ENCODE measurements around the gene PKD2. TPM values are rescaled to one million over a fixed set of nuclear protein-coding genes. Genes with fewer than 3 reads are reported as not detected.

Gene PKD2
- polyA plus RNA-seq, 3 donors = 1.2 to 9.7 (median 2.4) TPM

DNA sequence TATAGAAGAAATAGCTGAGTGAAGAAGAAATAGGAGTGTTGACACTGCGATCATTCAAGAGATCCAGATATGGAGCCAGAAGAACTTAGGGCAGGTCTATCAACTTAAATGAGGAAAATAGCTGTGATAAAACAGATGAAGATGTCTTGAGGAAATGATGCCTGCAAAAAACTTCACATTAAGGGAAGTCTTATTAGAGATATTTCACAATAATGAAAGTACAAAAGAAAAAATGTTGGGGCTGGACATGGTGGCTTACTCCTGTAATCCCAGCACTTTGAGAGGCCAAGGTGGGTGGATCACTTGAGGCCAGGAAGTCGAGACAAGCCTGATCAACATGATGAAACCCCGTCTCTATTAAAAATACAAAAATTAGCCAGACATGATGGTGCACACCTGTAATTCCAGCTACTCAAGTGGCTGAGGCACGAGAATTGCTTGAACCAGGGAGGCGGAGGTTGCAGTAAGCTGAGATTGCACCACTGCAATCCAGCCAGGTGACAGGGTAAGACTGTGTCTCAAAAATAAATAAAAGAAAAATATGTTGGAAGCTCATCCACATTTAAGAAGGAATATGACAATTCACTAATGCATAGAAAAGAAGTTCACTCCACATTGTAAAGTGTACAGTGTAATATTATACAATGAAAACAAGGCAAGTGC, 56.3 kb downstream of the PKD2 start:
- Histone ChIP-seq H4K20me1 (ENCODE audit: insufficient read depth, low read length) (no peaks in the 10 kb centered on the region), H3K27me3 (ENCODE audit: control insufficient read depth in 2 of 2, insufficient read depth in 2 of 2, low read length in 2 of 2) (no peaks in the 10 kb centered on the region), H3K4me2 (replicated peaks; ENCODE audit: extremely low read depth, low read length, poor library complexity, severe bottlenecking) (no peak overlapping the region), H3K9me3 (replicated peaks in 1 of 2; ENCODE audit: control insufficient read depth in 1 of 2, insufficient read depth in 1 of 2, low read length in 2 of 2) (peaks cover 10 to 11% of the 10 kb centered on the region in 2 donors), H3K36me3 (replicated peaks in 1 of 2; ENCODE audit: control insufficient read depth in 1 of 2, insufficient read depth in 2 of 2, low read length in 2 of 2) (peaks cover 31 to 52% of the 10 kb centered on the region in 2 donors), H3K79me2 (ENCODE audit: insufficient read depth, low read length) (no peaks in the 10 kb centered on the region), H3K27ac (ENCODE audit: low read depth in 1 of 2, low read length in 2 of 2) (peak overlapping the region in 1 of 2 donors; percentile 15), H3K4me3 (replicated peaks in 1 of 3; ENCODE audit: low read depth in 2 of 3, low read length in 3 of 3) (peak overlapping the region in 1 of 3 experiments; percentile 12), H3K4me1 (ENCODE audit: control insufficient read depth in 1 of 2, insufficient read depth in 2 of 2, low read length in 2 of 2) (peaks cover 20 to 23% of the 10 kb centered on the region in 2 donors), H3K9ac (ENCODE audit: insufficient read depth, low read length, poor library complexity, severe bottlenecking) (no peak overlapping the region), H2AFZ (ENCODE audit: insufficient read depth, low read depth, low read length, poor library complexity, severe bottlenecking) (no peak overlapping the region)
- intact Hi-C loops (cut with micrococcal nuclease) = no loop called here
- TF ChIP-seq, protein P1, sequence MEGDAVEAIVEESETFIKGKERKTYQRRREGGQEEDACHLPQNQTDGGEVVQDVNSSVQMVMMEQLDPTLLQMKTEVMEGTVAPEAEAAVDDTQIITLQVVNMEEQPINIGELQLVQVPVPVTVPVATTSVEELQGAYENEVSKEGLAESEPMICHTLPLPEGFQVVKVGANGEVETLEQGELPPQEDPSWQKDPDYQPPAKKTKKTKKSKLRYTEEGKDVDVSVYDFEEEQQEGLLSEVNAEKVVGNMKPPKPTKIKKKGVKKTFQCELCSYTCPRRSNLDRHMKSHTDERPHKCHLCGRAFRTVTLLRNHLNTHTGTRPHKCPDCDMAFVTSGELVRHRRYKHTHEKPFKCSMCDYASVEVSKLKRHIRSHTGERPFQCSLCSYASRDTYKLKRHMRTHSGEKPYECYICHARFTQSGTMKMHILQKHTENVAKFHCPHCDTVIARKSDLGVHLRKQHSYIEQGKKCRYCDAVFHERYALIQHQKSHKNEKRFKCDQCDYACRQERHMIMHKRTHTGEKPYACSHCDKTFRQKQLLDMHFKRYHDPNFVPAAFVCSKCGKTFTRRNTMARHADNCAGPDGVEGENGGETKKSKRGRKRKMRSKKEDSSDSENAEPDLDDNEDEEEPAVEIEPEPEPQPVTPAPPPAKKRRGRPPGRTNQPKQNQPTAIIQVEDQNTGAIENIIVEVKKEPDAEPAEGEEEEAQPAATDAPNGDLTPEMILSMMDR (IDR thresholded peaks at IDR 0.05) = no peak
- Mint-ChIP-seq H3K4me3 (peak overlapping the region; percentile 39 to 43), H3K4me1 (peaks cover 23% of the 10 kb centered on the region), H3K36me3 (peaks cover 42 to 52% of the 10 kb centered on the region in 2 donors), H3K9me3 (peaks cover 9 to 15% (median 12%) of the 10 kb centered on the region in 7 donors), H3K27ac (peak overlapping the region; percentile 9 to 78 (median 39)), H3K27me3 (ENCODE audit: low read depth in 3 of 3) (no peaks in the 10 kb centered on the region)
- DNase-seq = peak in 2 of 3 donors; percentile 8 to 34
- WGBS (ENCODE audit: insufficient coverage) = no CpG with 5 or more reads among the region's 5 CpGs

DNA sequence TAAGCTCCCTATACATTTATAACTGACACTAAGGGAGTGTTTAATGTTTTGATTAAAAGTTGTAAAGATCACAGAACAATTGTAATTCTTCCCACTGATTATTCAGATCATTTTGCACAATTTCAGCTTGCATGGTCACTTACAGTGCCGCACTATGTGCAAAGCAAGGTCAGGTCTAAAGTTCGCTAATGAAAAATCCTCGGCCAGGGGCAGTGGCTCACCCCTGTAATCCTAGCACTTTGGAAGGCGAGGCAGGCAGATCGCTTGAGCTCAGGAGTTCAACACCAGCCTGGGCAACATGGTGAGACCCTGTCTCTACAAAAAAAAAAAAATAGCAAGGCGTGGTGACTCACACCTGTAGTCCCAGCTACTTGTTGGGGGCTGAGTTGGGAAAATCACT, 57.0 kb downstream of the PKD2 start:
- no peak overlapping the region for H2AFZ ChIP-seq (ENCODE audit: insufficient read depth, low read depth, low read length, poor library complexity, severe bottlenecking)
- 84% methylated on average over 4 of the region's 6 CpGs for WGBS (ENCODE audit: insufficient coverage)
- H3K36me3 ChIP-seq (replicated peaks in 1 of 2; ENCODE audit: control insufficient read depth in 1 of 2, insufficient read depth in 2 of 2, low read length in 2 of 2) = peaks cover 35 to 52% of the 10 kb centered on the region in 2 donors
- H3K9me3 Mint-ChIP-seq = peaks cover 9 to 15% (median 13%) of the 10 kb centered on the region in 7 donors
- no peak overlapping the region for H3K4me3 Mint-ChIP-seq
- H3K27ac Mint-ChIP-seq = no peak overlapping the region
- DNase-seq = no peak
- H3K4me1 Mint-ChIP-seq = peaks cover 23% of the 10 kb centered on the region
- H3K9ac ChIP-seq (ENCODE audit: insufficient read depth, low read length, poor library complexity, severe bottlenecking) = no peak overlapping the region
- peaks cover 10 to 13% of the 10 kb centered on the region in 2 donors for H3K9me3 ChIP-seq (replicated peaks in 1 of 2; ENCODE audit: control insufficient read depth in 1 of 2, insufficient read depth in 1 of 2, low read length in 2 of 2)
- peaks cover 20 to 23% of the 10 kb centered on the region in 2 donors for H3K4me1 ChIP-seq (ENCODE audit: control insufficient read depth in 1 of 2, insufficient read depth in 2 of 2, low read length in 2 of 2)
- H3K27me3 Mint-ChIP-seq (ENCODE audit: low read depth in 3 of 3) = no peaks in the 10 kb centered on the region
- TF ChIP-seq, protein P1 (IDR thresholded peaks at IDR 0.05) = no peak
- no peaks in the 10 kb centered on the region for H4K20me1 ChIP-seq (ENCODE audit: insufficient read depth, low read length)
- intact Hi-C loops (cut with micrococcal nuclease) = no loop called here
- no peak overlapping the region for H3K4me2 ChIP-seq (replicated peaks; ENCODE audit: extremely low read depth, low read length, poor library complexity, severe bottlenecking)
- H3K79me2 ChIP-seq (ENCODE audit: insufficient read depth, low read length) = no peaks in the 10 kb centered on the region
- peaks cover 43 to 55% of the 10 kb centered on the region in 2 donors for H3K36me3 Mint-ChIP-seq
- no peak overlapping the region for H3K4me3 ChIP-seq (replicated peaks in 1 of 3; ENCODE audit: low read depth in 2 of 3, low read length in 3 of 3)
- H3K27ac ChIP-seq (ENCODE audit: low read depth in 1 of 2, low read length in 2 of 2) = peak overlapping the region in 1 of 2 donors; percentile 7
- H3K27me3 ChIP-seq (ENCODE audit: control insufficient read depth in 2 of 2, insufficient read depth in 2 of 2, low read length in 2 of 2) = no peaks in the 10 kb centered on the region

All from CD14-positive monocyte (primary cell).